ENCODE measurements around the gene ECT2L.

Gene ECT2L

DNA sequence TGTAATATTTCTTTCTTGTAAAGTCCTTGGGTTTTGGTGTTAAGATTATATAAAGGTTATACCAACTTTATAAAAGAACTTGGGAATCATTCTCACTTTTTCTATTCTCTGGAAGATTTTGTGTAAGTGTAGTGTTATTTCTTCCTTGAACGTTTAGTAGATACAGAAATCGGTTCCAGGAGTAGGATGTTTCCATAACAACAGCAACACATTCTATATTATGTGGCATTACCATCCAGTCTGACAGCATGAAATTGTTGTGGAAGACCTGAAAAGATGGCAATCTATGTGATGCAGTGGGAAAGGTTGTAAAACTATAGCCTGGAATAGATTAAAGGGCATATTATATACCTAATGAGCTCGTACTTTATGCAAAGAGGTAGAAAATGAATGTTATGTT, 13.8 kb downstream of the ECT2L start:
- H3K4me3 ChIP-seq (ENCODE audit: low read length) = no peak overlapping the region
- peaks cover 8% of the 10 kb centered on the region for H3K4me1 ChIP-seq (ENCODE audit: control insufficient read depth, insufficient read depth, low read length)
- H3K9me3 ChIP-seq (replicated peaks; ENCODE audit: low read length) = no peaks in the 10 kb centered on the region
- H3K36me3 ChIP-seq (ENCODE audit: insufficient read depth, low read length) = no peaks in the 10 kb centered on the region
- no peaks in the 10 kb centered on the region for H3K27me3 ChIP-seq (ENCODE audit: control insufficient read depth, insufficient read depth, low read length)
- H3K4me2 ChIP-seq (ENCODE audit: low read length) = no peak overlapping the region
- no peak overlapping the region for H3K9ac ChIP-seq (ENCODE audit: low read depth, low read length)

DNA sequence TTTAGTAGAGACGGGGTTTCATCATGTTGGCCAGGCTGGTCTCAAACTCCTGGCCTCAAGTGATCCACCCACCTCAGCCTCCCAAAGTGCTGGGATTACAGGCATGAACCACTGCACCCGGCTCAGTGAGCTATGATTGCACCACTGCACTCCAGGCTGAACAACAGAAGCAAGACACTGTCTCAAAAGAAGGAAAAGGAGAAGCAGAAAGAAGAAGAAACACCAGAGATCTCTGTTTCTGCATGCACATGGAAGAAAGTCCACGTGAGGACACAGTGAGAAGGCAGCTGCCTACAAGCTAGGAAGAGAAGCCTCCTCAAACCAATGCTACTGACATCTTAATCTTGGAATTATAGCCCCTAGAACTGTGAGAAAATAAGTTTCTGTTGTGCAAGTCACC, 16.0 kb downstream of the ECT2L start:
- Histone ChIP-seq H3K36me3 (ENCODE audit: insufficient read depth, low read length) (no peaks in the 10 kb centered on the region), H3K9ac (ENCODE audit: low read depth, low read length) (no peak overlapping the region), H3K4me3 (ENCODE audit: low read length) (no peak overlapping the region), H3K9me3 (replicated peaks; ENCODE audit: low read length) (no peaks in the 10 kb centered on the region), H3K4me1 (ENCODE audit: control insufficient read depth, insufficient read depth, low read length) (no peaks in the 10 kb centered on the region), H3K4me2 (ENCODE audit: low read length) (no peak overlapping the region), H3K27me3 (ENCODE audit: control insufficient read depth, insufficient read depth, low read length) (no peaks in the 10 kb centered on the region)

DNA sequence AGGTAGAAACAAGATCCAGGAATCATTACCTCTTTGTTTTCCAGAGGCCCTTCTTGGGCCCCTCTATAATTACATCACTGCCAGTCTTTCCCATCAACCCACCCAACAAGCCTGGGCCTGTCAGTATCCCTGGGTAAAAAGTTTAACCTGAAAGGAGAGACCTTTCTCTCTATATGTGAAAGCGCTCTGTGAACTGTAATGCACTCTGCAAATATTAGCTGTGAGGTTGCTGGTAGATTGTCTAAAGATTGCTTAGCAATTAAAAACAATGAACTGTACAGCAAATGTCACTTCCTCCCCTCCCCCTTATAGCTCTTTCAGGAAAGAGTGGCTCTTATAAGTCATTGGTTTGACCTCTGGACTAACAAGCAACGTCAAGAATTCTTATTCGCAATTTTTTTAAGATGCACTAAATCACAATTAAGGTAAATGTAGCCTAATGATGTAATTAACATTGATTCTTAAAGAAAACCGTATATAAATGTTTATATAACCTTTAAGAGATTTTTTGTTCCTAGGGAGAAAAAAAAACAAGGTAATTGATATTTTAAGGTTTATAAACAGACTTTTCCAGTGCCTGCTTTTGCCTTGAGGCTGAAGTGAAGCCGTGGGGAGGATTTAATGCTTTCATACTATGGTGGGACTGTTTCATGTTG, 18.4 kb downstream of the ECT2L start:
- H3K9ac ChIP-seq (ENCODE audit: low read depth, low read length) = no peak overlapping the region
- no peak overlapping the region for H3K4me2 ChIP-seq (ENCODE audit: low read length)
- H3K9me3 ChIP-seq (replicated peaks; ENCODE audit: low read length) = no peaks in the 10 kb centered on the region
- no peaks in the 10 kb centered on the region for H3K27me3 ChIP-seq (ENCODE audit: control insufficient read depth, insufficient read depth, low read length)
- no peaks in the 10 kb centered on the region for H3K36me3 ChIP-seq (ENCODE audit: insufficient read depth, low read length)
- H3K4me1 ChIP-seq (ENCODE audit: control insufficient read depth, insufficient read depth, low read length) = peaks cover 6% of the 10 kb centered on the region
- H3K4me3 ChIP-seq (ENCODE audit: low read length) = no peak overlapping the region

DNA sequence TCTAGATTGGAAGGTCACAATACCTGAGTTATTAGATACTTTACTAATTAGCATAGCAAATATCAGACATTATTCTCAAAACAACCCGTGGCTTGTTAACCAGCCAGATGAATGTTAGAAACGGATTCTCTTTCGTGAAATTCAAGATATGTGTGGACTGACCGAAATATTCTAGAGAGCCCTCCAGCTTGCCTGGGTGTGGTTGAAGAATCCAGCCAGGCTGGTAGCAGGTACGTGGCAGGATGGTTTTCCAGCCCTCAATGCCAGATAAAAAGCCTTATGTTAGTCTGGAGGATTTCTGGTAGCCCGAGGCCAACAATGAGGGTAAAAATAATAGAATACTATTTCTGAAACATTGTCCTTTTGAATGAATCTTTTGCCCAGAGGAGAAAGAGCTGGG, 19.3 kb downstream of the ECT2L start:
- no peak overlapping the region for H3K4me3 ChIP-seq (ENCODE audit: low read length)

DNA sequence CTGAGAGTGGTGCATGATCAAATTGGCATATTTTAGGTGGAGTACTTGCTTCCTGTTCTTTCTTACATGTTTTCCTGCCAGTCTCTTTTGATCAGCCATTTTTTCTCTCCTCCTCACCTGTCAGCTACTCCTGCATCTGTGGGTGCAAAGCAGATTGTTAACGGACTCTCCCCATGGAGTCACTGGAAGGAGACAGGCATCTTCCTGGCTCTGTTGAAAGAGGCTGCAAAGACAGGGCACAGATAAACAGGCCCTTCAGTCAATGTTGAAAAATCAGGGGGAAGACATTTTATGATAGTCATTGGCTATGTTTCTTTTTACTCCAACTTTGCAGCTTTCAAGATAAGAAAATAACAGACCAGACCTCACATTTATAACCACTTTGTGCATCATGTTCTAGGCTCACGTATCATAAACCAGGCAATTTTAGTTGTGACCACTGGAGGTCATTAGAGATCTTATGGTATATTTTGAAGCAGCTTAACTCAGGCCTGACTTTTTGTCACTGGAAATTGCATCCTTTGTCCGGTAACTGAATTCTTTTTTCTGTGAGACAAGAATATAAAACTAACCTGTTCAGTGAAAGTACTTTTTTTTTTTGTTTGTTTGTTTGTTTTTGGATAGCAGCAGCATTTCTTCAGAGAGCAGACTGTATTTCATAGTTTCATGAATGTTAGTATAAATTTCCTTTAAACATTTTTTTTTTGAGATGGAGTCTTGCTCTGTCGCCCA, 20.1 kb downstream of the ECT2L start:
- Histone ChIP-seq H3K36me3 (ENCODE audit: insufficient read depth, low read length) (no peaks in the 10 kb centered on the region), H3K4me1 (ENCODE audit: control insufficient read depth, insufficient read depth, low read length) (peaks cover 6% of the 10 kb centered on the region), H3K9me3 (replicated peaks; ENCODE audit: low read length) (no peaks in the 10 kb centered on the region), H3K4me3 (ENCODE audit: low read length) (no peak overlapping the region), H3K4me2 (ENCODE audit: low read length) (no peak overlapping the region), H3K9ac (ENCODE audit: low read depth, low read length) (no peak overlapping the region), H3K27me3 (ENCODE audit: control insufficient read depth, insufficient read depth, low read length) (no peaks in the 10 kb centered on the region)

More for the DNA sequence above, 19.3 kb downstream of the ECT2L start:
- Histone ChIP-seq H3K4me1 (ENCODE audit: control insufficient read depth, insufficient read depth, low read length) (peaks cover 6% of the 10 kb centered on the region), H3K36me3 (ENCODE audit: insufficient read depth, low read length) (no peaks in the 10 kb centered on the region), H3K9ac (ENCODE audit: low read depth, low read length) (no peak overlapping the region), H3K4me2 (ENCODE audit: low read length) (no peak overlapping the region), H3K9me3 (replicated peaks; ENCODE audit: low read length) (no peaks in the 10 kb centered on the region), H3K27me3 (ENCODE audit: control insufficient read depth, insufficient read depth, low read length) (no peaks in the 10 kb centered on the region)

DNA sequence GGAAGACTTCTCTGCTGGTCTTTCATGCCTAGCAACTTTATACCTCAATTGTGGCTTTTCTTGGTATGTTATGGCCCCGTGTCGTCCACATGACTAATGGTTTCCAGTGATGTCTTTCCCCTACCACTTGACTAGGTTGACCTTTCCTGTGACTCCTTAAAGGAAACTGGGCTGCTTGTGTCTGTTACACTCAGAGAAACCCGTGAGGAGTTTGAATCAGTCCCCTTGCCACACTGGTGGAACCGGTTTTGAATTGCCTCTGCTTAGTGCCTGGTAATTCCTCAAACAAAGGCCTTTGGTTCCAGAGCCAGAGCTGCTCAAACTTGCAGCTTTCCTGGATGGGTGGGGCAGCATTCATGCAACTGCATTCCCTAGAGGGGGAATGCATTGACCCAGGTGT, 21.9 kb downstream of the ECT2L start:
- peaks cover 6% of the 10 kb centered on the region for H3K4me1 ChIP-seq (ENCODE audit: control insufficient read depth, insufficient read depth, low read length)
- H3K36me3 ChIP-seq (ENCODE audit: insufficient read depth, low read length) = no peaks in the 10 kb centered on the region
- H3K4me3 ChIP-seq (ENCODE audit: low read length) = no peak overlapping the region
- no peaks in the 10 kb centered on the region for H3K27me3 ChIP-seq (ENCODE audit: control insufficient read depth, insufficient read depth, low read length)
- H3K4me2 ChIP-seq (ENCODE audit: low read length) = no peak overlapping the region
- no peaks in the 10 kb centered on the region for H3K9me3 ChIP-seq (replicated peaks; ENCODE audit: low read length)
- no peak overlapping the region for H3K9ac ChIP-seq (ENCODE audit: low read depth, low read length)

DNA sequence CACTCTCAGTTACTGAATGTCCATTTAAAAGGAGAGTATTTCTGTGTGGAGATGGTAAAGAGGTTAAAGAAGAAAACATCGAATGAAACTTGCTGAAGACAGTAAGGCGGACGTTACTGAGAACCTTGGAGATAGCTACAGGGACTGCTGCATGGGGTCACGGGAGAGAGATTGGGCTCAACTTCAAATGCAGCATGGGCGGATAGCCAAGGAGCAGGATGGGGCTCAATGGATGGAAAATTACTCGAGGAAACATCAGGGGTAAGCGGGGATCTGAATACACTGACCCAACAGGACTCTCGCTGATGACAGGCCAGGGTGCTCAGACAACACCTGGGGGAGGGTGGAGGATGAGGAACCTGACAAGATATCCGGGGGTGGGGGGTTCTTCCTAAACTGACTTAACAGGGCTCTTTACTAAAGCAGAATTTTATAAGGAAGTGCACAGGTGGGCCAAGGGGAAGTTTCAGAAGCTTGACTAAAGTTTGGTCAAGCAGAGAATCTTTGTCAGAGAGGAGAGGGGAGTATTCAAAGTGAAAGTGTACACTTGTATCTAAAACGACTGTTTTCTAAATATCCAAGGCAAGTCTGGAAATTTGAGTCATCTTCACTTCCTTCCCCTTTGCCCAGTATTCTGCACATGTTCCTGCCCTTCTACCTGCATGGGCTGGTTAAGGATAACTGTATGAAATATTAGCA, 22.8 kb downstream of the ECT2L start:
- H3K36me3 ChIP-seq (ENCODE audit: insufficient read depth, low read length) = no peaks in the 10 kb centered on the region
- no peak overlapping the region for H3K9ac ChIP-seq (ENCODE audit: low read depth, low read length)
- H3K4me1 ChIP-seq (ENCODE audit: control insufficient read depth, insufficient read depth, low read length) = peaks cover 6% of the 10 kb centered on the region
- no peaks in the 10 kb centered on the region for H3K27me3 ChIP-seq (ENCODE audit: control insufficient read depth, insufficient read depth, low read length)
- no peak overlapping the region for H3K4me2 ChIP-seq (ENCODE audit: low read length)
- H3K9me3 ChIP-seq (replicated peaks; ENCODE audit: low read length) = no peaks in the 10 kb centered on the region
- no peak overlapping the region for H3K4me3 ChIP-seq (ENCODE audit: low read length)

DNA sequence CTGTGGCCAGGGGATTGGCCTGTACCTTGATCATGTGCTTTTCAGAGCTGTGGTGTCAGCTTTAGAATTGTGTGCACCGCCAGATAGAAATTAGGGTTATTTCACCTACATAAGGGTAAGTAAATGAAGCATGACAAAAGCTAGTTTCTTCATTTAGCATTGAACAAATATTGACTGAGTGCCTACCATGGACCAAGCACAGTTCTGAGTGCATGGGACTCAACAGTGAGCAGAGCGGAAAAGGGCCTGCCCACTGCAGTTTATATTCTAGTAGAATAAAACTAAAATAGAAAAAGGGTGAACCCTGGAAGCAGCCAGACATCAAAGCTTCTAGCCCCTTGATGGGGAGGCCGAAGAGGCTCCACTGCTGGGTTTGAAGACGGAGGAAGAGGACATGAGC, 25.6 kb downstream of the ECT2L start:
- no peaks in the 10 kb centered on the region for H3K9me3 ChIP-seq (replicated peaks; ENCODE audit: low read length)

DNA sequence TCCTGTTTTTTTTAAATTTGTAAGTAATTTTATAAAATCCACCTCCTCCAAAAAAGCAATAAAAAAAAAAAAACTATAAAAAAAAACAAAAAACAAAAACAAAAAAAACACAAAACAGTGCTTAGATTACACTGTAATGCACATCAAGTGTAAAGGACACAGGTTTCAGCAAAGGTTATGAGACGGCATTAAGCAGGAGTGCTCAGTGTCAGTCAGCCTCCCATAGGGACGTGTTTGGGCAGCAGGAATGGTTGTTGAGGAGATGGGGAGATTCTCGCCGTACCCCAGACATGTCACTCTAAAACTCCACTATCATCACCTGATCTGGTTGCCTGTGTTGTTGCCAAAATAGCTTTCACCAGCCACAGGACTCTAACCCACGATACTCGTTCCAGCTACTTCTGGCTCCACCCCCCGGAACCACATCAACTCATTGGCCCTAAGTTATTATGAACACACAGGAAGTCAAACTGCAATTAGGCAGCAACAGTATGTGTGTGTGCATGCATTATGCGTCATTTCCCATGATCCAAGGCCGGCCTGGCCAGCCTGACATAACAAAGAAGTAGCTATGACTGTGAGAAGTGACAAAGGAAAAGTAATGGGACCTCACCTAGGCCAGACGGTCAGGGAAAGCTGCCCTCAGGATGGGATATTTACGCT, 28.7 kb downstream of the ECT2L start:
- H3K27me3 ChIP-seq (ENCODE audit: control insufficient read depth, insufficient read depth, low read length) = no peaks in the 10 kb centered on the region
- no peaks in the 10 kb centered on the region for H3K9me3 ChIP-seq (replicated peaks; ENCODE audit: low read length)
- H3K4me2 ChIP-seq (ENCODE audit: low read length) = no peak overlapping the region
- no peak overlapping the region for H3K9ac ChIP-seq (ENCODE audit: low read depth, low read length)
- H3K36me3 ChIP-seq (ENCODE audit: insufficient read depth, low read length) = no peaks in the 10 kb centered on the region
- H3K4me3 ChIP-seq (ENCODE audit: low read length) = no peak overlapping the region
- H3K4me1 ChIP-seq (ENCODE audit: control insufficient read depth, insufficient read depth, low read length) = no peaks in the 10 kb centered on the region

More for the DNA sequence above, 25.6 kb downstream of the ECT2L start:
- H3K4me2 ChIP-seq (ENCODE audit: low read length) = no peak overlapping the region
- no peak overlapping the region for H3K9ac ChIP-seq (ENCODE audit: low read depth, low read length)
- H3K27me3 ChIP-seq (ENCODE audit: control insufficient read depth, insufficient read depth, low read length) = no peaks in the 10 kb centered on the region
- no peak overlapping the region for H3K4me3 ChIP-seq (ENCODE audit: low read length)
- H3K36me3 ChIP-seq (ENCODE audit: insufficient read depth, low read length) = no peaks in the 10 kb centered on the region
- H3K4me1 ChIP-seq (ENCODE audit: control insufficient read depth, insufficient read depth, low read length) = peaks cover 6% of the 10 kb centered on the region

DNA sequence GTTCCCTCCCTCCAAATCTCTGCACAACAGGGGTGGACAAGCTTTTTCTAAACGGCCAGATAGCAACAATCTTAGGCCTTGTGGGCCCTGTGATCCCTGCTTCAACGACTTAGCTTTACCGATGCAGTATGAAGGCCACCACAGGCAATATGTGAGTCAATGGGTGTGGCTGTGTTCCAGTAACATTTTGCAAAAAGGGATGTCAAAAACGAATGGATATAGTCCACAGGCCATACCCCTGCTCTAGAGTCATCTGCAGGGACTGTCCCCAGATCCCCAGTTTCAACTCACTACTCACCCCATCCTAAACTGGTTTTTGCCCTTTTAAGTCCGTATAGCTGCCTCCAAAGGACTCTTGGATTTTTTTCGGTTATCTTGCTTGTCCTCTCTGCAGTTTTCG, 34.4 kb downstream of the ECT2L start:
- Histone ChIP-seq H3K36me3 (ENCODE audit: insufficient read depth, low read length) (no peaks in the 10 kb centered on the region), H3K4me1 (ENCODE audit: control insufficient read depth, insufficient read depth, low read length) (no peaks in the 10 kb centered on the region)

DNA sequence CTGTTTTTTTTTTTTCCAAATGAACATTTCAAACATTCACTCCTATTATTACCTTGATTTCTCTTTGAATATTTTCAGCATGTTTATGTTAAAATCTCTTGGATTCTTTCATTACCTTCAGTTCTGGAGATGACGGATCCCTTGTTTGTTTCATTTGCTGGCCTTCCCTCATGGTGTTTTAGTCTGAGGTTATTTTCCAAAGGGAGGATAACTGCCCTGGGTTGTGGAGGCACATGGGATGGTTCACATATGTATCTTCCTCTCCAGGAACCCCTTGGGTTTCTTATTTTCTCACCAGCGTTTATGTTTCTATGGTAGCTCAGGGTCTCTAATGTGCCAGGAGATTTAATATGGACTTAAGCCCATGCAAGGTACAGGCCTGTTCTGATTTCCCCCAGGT, 36.3 kb downstream of the ECT2L start:
- Histone ChIP-seq H3K9ac (ENCODE audit: low read depth, low read length) (no peak overlapping the region), H3K4me3 (ENCODE audit: low read length) (no peak overlapping the region), H3K4me1 (ENCODE audit: control insufficient read depth, insufficient read depth, low read length) (no peaks in the 10 kb centered on the region), H3K36me3 (ENCODE audit: insufficient read depth, low read length) (no peaks in the 10 kb centered on the region), H3K27me3 (ENCODE audit: control insufficient read depth, insufficient read depth, low read length) (no peaks in the 10 kb centered on the region), H3K9me3 (replicated peaks; ENCODE audit: low read length) (no peaks in the 10 kb centered on the region), H3K4me2 (ENCODE audit: low read length) (no peak overlapping the region)

More for the DNA sequence above, 34.4 kb downstream of the ECT2L start:
- Histone ChIP-seq H3K27me3 (ENCODE audit: control insufficient read depth, insufficient read depth, low read length) (no peaks in the 10 kb centered on the region), H3K4me3 (ENCODE audit: low read length) (no peak overlapping the region), H3K4me2 (ENCODE audit: low read length) (no peak overlapping the region), H3K9me3 (replicated peaks; ENCODE audit: low read length) (no peaks in the 10 kb centered on the region), H3K9ac (ENCODE audit: low read depth, low read length) (no peak overlapping the region)

All from skeletal muscle satellite cell (primary cell).